Raji (cell line): Measurements from ENCODE around the gene GLP1R.

Experiments used
- POLR2A ChIP-seq: IDR thresholded peaks from 2 replicates; pipeline ENCODE4 v1.6.1; 2011; ENCODE audit warnings: low read depth, low read length, control low read depth; ENCODE audit not compliant: insufficient read depth

GLP1R gene

GRCh38 chr6:39048481-39049399 is at the start of gene GLP1R:
TSS of gene GLP1R (plus strand) at chr6:39048781. CDS start at chr6:39048841, 60 bp downstream.
- no peak for TF ChIP-seq POLR2A

DNA sequence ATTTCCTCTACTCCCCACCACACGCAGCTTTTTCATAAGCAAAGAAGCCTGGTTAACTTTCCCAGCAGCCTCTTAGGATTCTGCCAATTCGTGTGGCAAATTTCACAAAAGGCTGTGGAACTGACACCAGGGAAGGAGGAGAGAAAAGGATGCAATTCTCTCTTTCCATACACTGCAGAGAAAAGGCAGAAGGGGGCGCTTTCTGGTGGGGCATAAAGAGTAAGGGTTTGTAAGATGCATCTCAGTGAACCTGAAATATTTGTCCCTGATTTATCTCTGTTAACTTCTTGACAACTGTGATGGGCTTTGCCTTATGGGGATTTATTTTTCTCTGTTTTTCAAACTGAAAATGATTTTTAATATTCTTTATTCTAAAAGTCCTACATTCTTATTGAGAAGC is 45.5 kb upstream of the GLP1R start:
- TF ChIP-seq POLR2A, result no peak

DNA sequence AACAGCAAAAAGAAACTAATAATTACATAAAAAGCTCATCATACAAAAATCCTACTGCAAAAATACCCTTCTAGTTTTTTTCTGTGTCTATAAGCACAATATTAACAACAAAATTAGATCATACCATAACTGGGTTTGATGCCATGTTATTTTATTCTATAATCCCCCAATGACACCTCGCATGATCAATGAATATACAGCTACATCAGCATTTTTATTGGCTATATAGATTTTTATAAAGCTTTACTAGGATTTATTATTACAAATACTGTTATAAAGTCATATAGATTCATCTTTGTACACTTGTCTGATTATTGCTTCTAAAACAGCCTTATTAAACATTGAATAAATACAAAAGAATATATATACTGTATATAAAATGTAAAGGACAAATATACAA is 45.1 kb upstream of the GLP1R start:
- no peak for TF ChIP-seq POLR2A

DNA sequence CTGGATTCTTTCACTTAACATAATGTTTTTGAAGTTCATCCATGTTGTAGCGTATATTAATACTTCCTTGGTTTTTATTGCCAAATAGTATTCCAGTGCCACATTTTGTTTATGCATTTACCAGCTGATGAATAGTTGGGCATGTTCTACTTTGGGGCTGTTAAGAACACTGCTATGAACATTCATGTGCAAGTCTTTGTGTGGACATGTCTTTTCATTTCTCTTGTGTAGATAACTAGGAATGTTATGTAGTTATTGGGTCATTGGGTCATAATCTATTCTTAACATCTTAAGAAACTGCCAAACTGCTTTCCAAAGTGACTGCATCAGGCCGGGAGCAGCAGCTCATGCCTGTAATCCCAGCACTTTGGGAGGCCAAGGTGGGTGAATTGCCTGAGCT is 43.8 kb upstream of the GLP1R start:
- no peak for TF ChIP-seq POLR2A

DNA sequence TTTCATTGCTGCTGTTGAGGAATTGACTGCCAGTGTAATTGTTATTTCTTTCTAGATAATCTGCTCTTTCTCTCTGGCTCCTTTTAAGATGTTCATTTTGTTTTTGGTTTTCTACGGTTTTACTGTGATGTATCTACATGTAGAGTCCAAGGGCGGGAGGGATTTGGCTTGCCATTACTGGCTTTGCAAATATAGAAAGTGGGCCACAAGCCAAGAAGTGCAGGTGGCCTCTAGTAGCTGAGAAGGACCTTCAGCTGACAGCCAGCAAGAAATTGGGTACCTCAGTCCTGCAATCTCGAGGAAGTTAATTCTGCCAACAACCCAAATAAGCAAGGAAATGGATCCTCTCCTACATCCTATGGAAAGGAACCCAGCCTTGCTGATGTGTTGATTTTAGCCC is 42.8 kb upstream of the GLP1R start:
- TF ChIP-seq POLR2A, result no peak

GRCh38 chr6:39007575-39007974 is 41.0 kb upstream of the GLP1R start:
- no peak for TF ChIP-seq POLR2A

DNA sequence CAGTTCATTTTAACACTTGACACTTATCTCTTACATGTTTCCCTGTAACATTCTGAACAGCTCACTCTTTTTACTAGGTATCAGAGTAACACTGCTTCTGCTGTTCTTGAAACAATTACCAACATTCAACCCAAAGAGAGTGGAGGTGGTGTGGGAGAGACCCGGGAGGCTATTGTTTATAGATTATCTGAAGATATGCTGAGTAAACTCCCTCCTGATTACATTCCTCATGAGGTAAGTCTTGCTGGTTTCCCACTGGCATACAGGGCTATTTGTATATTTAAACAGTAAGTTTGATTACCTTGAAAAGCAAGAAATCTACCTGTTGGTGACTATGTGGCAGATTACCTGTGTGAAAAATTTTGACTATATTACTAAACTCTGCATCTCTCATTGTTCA is 39.8 kb upstream of the GLP1R start:
- no peak for TF ChIP-seq POLR2A

- TF ChIP-seq POLR2A, result no peak
Measured at GRCh38 chr6:39009476-39009875, 39.1 kb upstream of the GLP1R start.

DNA sequence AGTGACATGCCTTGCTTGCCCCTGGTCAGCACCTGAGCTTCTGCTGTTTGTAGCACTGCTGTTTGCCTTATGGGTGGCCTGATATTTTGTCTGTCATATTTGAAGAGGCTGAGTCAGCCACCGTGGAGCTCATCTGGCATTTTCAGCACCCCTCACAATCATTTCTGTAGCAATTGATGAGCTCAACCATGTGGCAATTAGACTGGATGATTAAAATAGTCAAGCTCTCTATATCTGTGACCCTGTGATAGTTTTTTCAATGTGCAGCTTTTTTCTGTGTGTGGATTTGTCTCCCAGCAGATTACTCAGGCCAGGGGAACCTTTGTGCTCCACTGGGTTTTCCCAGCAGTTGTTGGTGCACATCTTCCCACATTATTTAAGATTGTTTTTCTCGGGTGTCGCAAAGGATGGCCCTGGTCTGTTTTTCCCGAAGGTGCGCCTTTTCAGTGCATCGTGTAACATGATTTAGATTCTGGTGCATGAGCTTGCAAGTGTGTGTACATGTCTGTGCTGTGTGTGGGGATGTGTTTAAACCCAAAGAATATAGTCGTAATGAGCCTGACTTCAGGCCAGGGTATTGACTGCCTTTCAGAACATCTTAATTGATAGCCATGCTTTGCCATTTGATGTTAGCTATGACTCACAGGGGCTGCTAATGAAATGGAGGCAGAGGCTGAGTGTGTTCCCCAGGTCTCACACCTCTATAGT is 31.6 kb upstream of the GLP1R start:
- TF ChIP-seq POLR2A, result no peak

DNA sequence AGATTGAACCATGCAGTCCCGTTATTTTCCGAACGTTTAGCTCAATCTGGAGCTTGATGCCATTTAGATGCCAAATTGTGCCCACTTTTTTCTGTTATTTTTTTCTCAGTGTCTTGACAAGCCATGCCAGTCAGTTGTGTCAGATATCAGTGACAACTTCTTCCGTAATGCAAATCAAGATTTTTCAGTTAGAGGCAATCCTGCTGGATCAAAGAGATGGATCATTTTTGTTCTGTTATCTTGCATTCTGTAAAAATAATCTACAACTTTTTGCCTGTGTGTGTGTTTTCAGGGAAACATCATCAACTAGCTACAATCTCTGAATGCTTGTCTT is 31.1 kb upstream of the GLP1R start:
- TF ChIP-seq POLR2A, result no peak

DNA sequence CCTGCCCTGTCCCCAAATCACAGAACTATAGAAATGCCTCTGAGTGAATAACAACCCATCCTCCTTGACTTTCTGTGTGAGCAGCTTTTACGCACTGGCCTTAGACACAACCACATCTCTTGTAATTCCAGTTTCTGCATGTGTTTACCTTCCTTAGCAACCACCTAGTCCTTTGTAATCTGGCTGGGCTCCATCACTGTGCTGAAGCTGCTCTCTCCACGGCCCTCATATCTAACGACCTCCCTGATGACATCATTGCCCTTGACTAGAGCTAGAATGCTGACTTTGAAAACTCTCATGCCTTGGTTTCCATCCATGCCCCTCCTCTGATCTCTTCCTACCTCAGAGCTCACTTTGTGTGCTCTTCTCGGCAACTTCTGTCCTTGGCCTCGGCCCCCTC is 30.5 kb upstream of the GLP1R start:
- TF ChIP-seq POLR2A, result no peak

DNA sequence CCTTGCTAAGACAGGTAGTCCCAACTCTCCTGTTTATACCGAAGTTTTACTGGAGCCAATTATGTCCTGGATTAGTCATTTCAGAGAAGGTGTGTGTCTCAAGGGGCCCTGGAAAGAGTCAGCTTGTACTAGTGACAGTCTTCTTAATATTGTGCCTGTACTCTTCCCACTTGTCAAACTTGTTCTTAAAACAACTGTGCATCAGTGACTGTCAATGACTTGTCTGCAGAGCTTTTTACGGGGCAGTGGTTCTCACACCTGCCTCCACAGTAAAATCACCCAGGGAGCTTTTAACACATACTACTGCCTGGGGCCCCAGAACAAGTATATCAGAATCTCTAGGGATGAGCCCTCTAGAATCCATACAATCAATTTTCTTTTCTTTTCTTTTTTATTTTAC is 28.4 kb upstream of the GLP1R start:
- TF ChIP-seq POLR2A, result no peak

DNA sequence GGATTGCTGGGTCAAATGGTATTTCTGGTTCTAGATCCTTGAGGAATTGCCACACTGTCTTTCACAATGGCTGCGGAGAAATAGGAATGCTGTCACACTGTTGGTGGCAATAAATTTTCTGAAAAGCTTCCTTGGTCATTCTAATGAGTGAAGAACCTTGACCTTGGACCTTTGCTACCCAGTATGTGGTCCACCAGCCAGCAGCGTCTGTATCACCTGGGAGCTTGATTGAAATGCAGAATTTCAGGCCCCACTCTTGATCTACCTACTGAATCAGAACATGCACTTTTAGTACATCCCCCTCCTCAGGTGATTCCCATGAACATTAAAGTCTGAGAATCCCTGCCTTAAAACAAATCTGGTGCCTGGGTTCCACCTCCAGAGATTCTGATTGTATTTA is 27.5 kb upstream of the GLP1R start:
- TF ChIP-seq POLR2A, result no peak

DNA sequence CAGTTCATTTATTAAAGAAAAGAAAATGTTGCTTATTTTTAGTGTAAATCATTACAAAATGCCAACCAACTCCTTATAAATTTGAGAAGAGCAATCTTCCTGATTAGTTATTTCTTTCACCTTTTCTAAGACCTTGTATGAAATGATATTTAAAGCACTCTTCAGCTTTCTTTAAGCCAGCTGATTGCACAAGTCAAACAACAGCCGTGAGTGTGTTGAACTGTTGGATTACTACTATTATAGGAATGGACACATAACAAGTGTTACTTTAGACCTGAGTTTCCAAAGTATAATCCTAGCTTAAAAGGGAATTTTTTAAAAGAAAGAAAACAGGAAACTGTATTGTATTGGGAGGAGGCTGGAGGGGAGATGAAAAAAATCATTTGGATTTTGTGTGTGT is 26.8 kb upstream of the GLP1R start:
- TF ChIP-seq POLR2A, result no peak

DNA sequence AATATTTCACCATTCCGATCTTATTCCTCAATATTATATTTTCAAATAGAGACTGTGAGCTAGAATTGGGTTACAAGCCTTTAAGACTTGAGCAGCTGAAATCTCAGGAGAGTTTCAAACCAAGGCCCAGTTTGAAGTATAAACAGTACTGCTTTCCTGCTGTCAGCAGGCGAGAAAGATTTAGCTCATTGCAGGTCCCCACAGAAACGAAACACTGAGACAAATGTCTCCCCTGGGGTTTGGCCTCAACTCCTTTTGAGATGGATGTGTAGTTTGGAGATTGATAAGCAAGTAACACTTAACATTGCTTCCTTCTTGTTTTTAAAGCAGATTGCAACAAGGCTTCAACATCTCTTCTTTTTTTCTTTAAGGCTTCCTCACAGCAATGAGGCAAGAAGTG is 22.4 kb upstream of the GLP1R start:
- no peak for TF ChIP-seq POLR2A
